Lung (tissue), 12 donors: Measurements from ENCODE around the gene MED27. TPM values are rescaled to one million over a fixed set of nuclear protein-coding genes. Genes with fewer than 3 reads are reported as not detected.

ENCODE experiments used
- ATAC-seq: fragments of 200-7000 bp; cut with Tn5 transposase; one replicate; pipeline ENCODE4 v1.9.1; 2020; ENCODE audit warnings: moderate number of reproducible peaks; ENCODE audit not compliant: insufficient read depth, low FRiP score
- DNase-seq, 3 donors: peaks; one replicate each; pipeline ENCODE4 v3.0.0-alpha.2; 2013 to 2017
- H3K27ac ChIP-seq, 2 donors: one replicate each; pipeline ENCODE4 v1.5.1; 2013; ENCODE audit warnings: mild to moderate bottlenecking in 2 of 2, moderate library complexity in 2 of 2, control low read depth in 1 of 2, inconsistent platforms in 1 of 2, low read depth in 1 of 2, low read length in 1 of 2
- H3K27me3 ChIP-seq, 3 donors: one replicate each; pipeline ENCODE4 v1.5.1; 2013; ENCODE audit warnings: low read length in 2 of 3; ENCODE audit not compliant: control insufficient read depth in 3 of 3, insufficient read depth in 3 of 3
- H3K36me3 ChIP-seq, 4 donors: one replicate each; pipeline ENCODE4 v1.5.1; 2013; ENCODE audit warnings: low read length in 4 of 4, mild to moderate bottlenecking in 1 of 4, moderate library complexity in 1 of 4; ENCODE audit not compliant: control insufficient read depth in 4 of 4, insufficient read depth in 4 of 4
- H3K4me1 ChIP-seq, 5 donors: one replicate each; pipeline ENCODE4 v1.5.1; 2013; ENCODE audit warnings: low read length in 5 of 5, mild to moderate bottlenecking in 2 of 5, moderate library complexity in 1 of 5; ENCODE audit not compliant: control insufficient read depth in 5 of 5, insufficient read depth in 5 of 5
- H3K4me3 ChIP-seq: one replicate; pipeline ENCODE4 v1.5.1; 2013; ENCODE audit warnings: mild to moderate bottlenecking, control low read depth, moderate library complexity
- H3K9ac ChIP-seq, 2 donors: one replicate each; pipeline ENCODE4 v1.5.1; 2013; ENCODE audit warnings: low read length in 2 of 2, control low read depth in 1 of 2; ENCODE audit not compliant: insufficient read depth in 1 of 2
- H3K9me3 ChIP-seq, 4 donors: one replicate each; pipeline ENCODE4 v1.5.1; 2013; ENCODE audit warnings: low read length in 3 of 4, mild to moderate bottlenecking in 1 of 4, moderate library complexity in 1 of 4; ENCODE audit not compliant: control insufficient read depth in 4 of 4, insufficient read depth in 3 of 4
- WGBS, 2 donors: extraction: QIAGEN DNeasy Blood & Tissue Kit; methylation state at CpG; one replicate each; pipeline ENCODE4 v1.1.7; 2013; 5-methylcytosine and 5-hydroxymethylcytosine counted together
- polyA plus RNA-seq, 2 donors: library from polyadenylated mRNA; stranded (reverse); fragments of 200-250 nt; gene quantifications; one replicate each; pipeline ENCODE4 v1.2.1, GENCODE V29; 2013
- total RNA-seq, 2 donors: library from RNA; depleted of rRNA in 1 of 2; stranded (reverse); fragments of >200 nt in 1 of 2; gene quantifications; one replicate each; pipeline ENCODE4 v1.2.1, GENCODE V29; 2014 to 2021
- TF ChIP-seq, protein P1 (sequence below): IDR thresholded peaks from 2 replicates; pipeline ENCODE4 v1.5.1; 2012; ENCODE audit warnings: mild to moderate bottlenecking; ENCODE audit errors: control extremely low read depth, extremely low read depth
- donor health status: control.
- donor health status: control.
- donor health status: Bipolar disorder and iron deficiency.
- donor health status: healthy.
- donor health status: DM: yes; HTN: yes; CAD: no.

The MED27 gene
- total and polyA plus RNA-seq, 4 donors = 9.8 to 22.3 (median 16.7) TPM

DNA sequence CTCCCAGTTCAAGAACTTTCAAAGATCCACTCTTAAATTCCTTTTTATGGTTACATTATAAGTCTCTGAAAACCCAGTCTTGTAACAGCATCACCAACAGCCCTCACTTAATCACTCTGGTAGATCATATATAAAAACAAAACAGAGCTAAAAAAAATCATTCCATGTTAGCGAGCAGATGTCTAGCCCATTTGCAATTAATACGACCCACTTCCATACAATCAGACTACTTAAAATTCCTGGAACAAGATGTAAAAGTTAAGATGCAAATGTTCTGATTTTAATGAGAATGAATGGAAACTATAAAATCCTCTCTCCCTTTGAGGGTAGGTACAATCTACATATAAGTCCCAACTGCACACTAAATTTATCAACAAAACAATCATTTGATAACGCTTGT lies 167.0 kb downstream of the MED27 start:
- H3K36me3 ChIP-seq = no peaks in the 10 kb centered on the region
- no peak overlapping the region for H3K4me3 ChIP-seq
- H3K4me1 ChIP-seq = peaks cover 0 to 6% (median 0%) of the 10 kb centered on the region in 5 donors
- H3K9me3 ChIP-seq = no peaks in the 10 kb centered on the region
- no peak overlapping the region for H3K27ac ChIP-seq
- ATAC-seq (no peak), DNase-seq (no peak)
- H3K27me3 ChIP-seq = no peaks in the 10 kb centered on the region
- TF ChIP-seq, protein P1, sequence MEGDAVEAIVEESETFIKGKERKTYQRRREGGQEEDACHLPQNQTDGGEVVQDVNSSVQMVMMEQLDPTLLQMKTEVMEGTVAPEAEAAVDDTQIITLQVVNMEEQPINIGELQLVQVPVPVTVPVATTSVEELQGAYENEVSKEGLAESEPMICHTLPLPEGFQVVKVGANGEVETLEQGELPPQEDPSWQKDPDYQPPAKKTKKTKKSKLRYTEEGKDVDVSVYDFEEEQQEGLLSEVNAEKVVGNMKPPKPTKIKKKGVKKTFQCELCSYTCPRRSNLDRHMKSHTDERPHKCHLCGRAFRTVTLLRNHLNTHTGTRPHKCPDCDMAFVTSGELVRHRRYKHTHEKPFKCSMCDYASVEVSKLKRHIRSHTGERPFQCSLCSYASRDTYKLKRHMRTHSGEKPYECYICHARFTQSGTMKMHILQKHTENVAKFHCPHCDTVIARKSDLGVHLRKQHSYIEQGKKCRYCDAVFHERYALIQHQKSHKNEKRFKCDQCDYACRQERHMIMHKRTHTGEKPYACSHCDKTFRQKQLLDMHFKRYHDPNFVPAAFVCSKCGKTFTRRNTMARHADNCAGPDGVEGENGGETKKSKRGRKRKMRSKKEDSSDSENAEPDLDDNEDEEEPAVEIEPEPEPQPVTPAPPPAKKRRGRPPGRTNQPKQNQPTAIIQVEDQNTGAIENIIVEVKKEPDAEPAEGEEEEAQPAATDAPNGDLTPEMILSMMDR = no peak
- no peak overlapping the region for H3K9ac ChIP-seq
- 84 to 97% methylated on average over 3 of the region's 3 CpGs for WGBS, 2 donors

DNA sequence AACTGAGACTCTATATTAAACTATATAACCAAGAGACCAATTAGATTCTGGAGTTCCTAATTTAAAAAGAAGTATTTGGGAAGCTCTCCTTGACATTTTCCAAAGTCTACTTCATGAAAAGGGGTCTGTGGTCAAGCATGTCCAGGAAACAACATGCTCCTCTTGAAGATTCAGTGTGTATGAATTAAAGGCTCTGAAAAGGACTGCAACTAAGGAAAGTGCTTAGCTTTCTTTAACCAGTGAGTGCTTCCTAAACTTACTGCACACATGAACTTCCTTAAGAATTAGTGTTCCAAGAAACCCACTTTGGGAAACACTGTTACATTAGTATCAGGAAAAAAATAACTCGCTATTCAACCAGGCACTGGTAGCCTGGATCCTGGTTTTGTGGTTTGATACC lies 167.6 kb downstream of the MED27 start:
- Histone ChIP-seq H3K36me3 (no peaks in the 10 kb centered on the region), H3K27ac (no peak overlapping the region), H3K9ac (no peak overlapping the region), H3K9me3 (no peaks in the 10 kb centered on the region), H3K4me1 (peaks cover 0 to 4% (median 0%) of the 10 kb centered on the region in 5 donors), H3K4me3 (no peak overlapping the region), H3K27me3 (no peaks in the 10 kb centered on the region)
- no peak for DNase-seq
- WGBS, 2 donors = 96 to 97% methylated on average over 1 of the region's 1 CpG
- no peak for ATAC-seq
- TF ChIP-seq, protein P1 = no peak

DNA sequence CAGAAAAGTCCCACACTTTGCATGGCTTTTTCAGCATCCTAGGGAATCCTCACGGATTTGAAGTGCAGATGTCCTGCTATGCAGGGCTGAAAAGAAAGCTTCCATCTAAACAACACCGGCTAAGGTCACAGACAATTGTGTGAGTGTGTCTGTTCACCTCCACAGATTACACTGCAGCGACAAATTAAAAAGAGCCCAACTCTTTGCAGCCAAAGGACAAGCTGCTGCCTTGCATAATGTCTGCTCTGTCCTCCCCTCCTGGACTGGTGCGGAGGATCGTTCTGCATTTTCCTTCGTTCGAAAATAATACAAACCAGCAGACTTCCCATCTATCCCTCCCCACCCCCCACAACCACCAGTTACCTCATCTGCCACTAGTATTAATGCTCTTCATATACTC lies 169.1 kb downstream of the MED27 start:
- Histone ChIP-seq H3K4me1 (peaks cover 0 to 4% (median 0%) of the 10 kb centered on the region in 5 donors), H3K4me3 (no peak overlapping the region), H3K27ac (no peak overlapping the region), H3K9me3 (no peaks in the 10 kb centered on the region), H3K27me3 (no peaks in the 10 kb centered on the region), H3K36me3 (no peaks in the 10 kb centered on the region), H3K9ac (no peak overlapping the region)
- no peak for DNase-seq
- ATAC-seq = no peak
- TF ChIP-seq, protein P1 = no peak
- 86 to 89% methylated on average over 7 of the region's 7 CpGs for WGBS, 2 donors

DNA sequence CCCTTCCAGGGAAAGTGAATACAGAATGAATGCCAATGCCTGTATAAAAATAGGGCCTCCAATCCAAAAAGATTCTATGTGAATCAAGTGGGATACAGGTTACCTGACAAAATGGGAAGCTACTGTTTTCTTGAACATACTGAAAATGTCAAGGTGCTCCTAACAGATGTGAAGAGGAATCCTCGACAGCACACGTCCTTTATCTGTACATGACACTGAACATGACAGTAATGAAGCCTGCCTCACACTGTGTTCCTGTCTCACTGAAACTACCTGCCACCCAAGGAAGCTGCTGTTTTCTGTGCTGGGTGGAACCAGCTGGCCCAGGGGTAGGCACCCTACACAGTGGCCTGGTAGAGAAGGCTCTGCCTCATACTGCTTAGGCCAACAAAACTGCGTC lies 174.5 kb downstream of the MED27 start:
- H3K9ac ChIP-seq = no peak overlapping the region
- H3K4me1 ChIP-seq = no peaks in the 10 kb centered on the region
- no peak overlapping the region for H3K4me3 ChIP-seq
- no peaks in the 10 kb centered on the region for H3K27me3 ChIP-seq
- no peaks in the 10 kb centered on the region for H3K36me3 ChIP-seq
- no peak for DNase-seq
- H3K27ac ChIP-seq = no peak overlapping the region
- TF ChIP-seq, protein P1 = no peak
- 96 to 97% methylated on average over 3 of the region's 3 CpGs for whole genome bisulfite sequencing, 2 donors
- no peak for ATAC-seq
- no peaks in the 10 kb centered on the region for H3K9me3 ChIP-seq
